Osteoblast (primary cell): Measurements from ENCODE around the gene SLC10A6. TPM values are rescaled to one million over a fixed set of nuclear protein-coding genes. Genes with fewer than 3 reads are reported as not detected.
A peak's percentile ranks its signal among the peaks of the same experiment; 100 is the strongest.

Source experiments
- DNase-seq: peaks from one replicate; pipeline ENCODE4 v3.0.0; 2011; ENCODE audit warnings: low spot score, mixed read lengths; ENCODE audit not compliant: insufficient read length; ENCODE audit errors: missing footprints
- H2AFZ ChIP-seq: 2 replicates; pipeline ENCODE4 v1.6.0; 2011; ENCODE audit warnings: mild to moderate bottlenecking, low read length
- H3K27ac ChIP-seq: 2 replicates; pipeline ENCODE4 v1.5.1; 2011; ENCODE audit warnings: mild to moderate bottlenecking, low read depth, low read length, moderate library complexity
- H3K27me3 ChIP-seq: 2 replicates; pipeline ENCODE4 v1.6.0; 2012; ENCODE audit warnings: mild to moderate bottlenecking, control low read depth, inconsistent platforms, low read length, moderate library complexity; ENCODE audit not compliant: insufficient read depth
- H3K36me3 ChIP-seq: 2 replicates; pipeline ENCODE4 v1.5.1; 2011; ENCODE audit warnings: mild to moderate bottlenecking, low read length, control low read depth, moderate library complexity; ENCODE audit not compliant: insufficient read depth
- H3K4me1 ChIP-seq: 2 replicates; pipeline ENCODE4 v1.5.1; 2011; ENCODE audit warnings: mild to moderate bottlenecking, low read length, control low read depth, moderate library complexity; ENCODE audit not compliant: insufficient read depth
- H3K4me2 ChIP-seq: 2 replicates; pipeline ENCODE4 v1.6.0; 2011; ENCODE audit warnings: mild to moderate bottlenecking, low read length; ENCODE audit not compliant: insufficient read depth
- H3K4me3 ChIP-seq: fragments of 200-600 bp; sonication (generic); 3 replicates; pipeline ENCODE4 v1.5.1; 2012; ENCODE audit warnings: mild to moderate bottlenecking, low read length, inconsistent platforms; ENCODE audit not compliant: insufficient read depth
- H3K79me2 ChIP-seq: 2 replicates; pipeline ENCODE4 v1.6.0; 2012; ENCODE audit warnings: mild to moderate bottlenecking, low read length, control low read depth, inconsistent platforms; ENCODE audit not compliant: insufficient read depth
- H3K9me3 ChIP-seq: 2 replicates; pipeline ENCODE4 v1.5.1; 2011; ENCODE audit warnings: low read depth, low read length, control low read depth
- H4K20me1 ChIP-seq: 2 replicates; pipeline ENCODE4 v1.6.0; 2012; ENCODE audit warnings: mild to moderate bottlenecking, low read length, control low read depth; ENCODE audit not compliant: insufficient read depth
- CTCF ChIP-seq: IDR thresholded peaks from 2 replicates; pipeline ENCODE4 v1.5.1; 2011; ENCODE audit warnings: mild to moderate bottlenecking, low read depth, low read length, moderate library complexity; ENCODE audit errors: extremely low read depth
- total RNA-seq: library from RNA; depleted of rRNA; stranded (reverse); fragments of >200 nt; gene quantifications from 2 replicates; pipeline ENCODE4 v1.2.3, GENCODE V29; 2012

The SLC10A6 gene
- total RNA-seq, 1 donor, result not detected

- no peak for DNase-seq
- no peaks in the 10 kb centered on the region for H3K79me2 ChIP-seq
- no peaks in the 10 kb centered on the region for H3K9me3 ChIP-seq
- no peak for TF ChIP-seq CTCF
- no peak overlapping the region for H3K4me3 ChIP-seq
- no peak overlapping the region for H2AFZ ChIP-seq
- peaks cover 12% of the 10 kb centered on the region for H3K4me1 ChIP-seq
- H3K27me3 ChIP-seq, result no peaks in the 10 kb centered on the region
- no peaks in the 10 kb centered on the region for H4K20me1 ChIP-seq
- no peak overlapping the region for H3K27ac ChIP-seq
- no peak overlapping the region for H3K4me2 ChIP-seq
- no peaks in the 10 kb centered on the region for H3K36me3 ChIP-seq
Measured at GRCh38 chr4:86834901-86835300, 14.3 kb downstream of the SLC10A6 start.

- Histone ChIP-seq H2AFZ (no peak overlapping the region), H3K27ac (no peak overlapping the region), H3K4me3 (no peak overlapping the region), H3K4me2 (no peak overlapping the region), H3K9me3 (no peaks in the 10 kb centered on the region), H3K79me2 (no peaks in the 10 kb centered on the region), H3K4me1 (peaks cover 12% of the 10 kb centered on the region), H3K36me3 (no peaks in the 10 kb centered on the region), H4K20me1 (no peaks in the 10 kb centered on the region), H3K27me3 (no peaks in the 10 kb centered on the region)
- no peak for TF ChIP-seq CTCF
- no peak for DNase-seq
Measured at GRCh38 chr4:86833615-86834014, 15.6 kb downstream of the SLC10A6 start.

- DNase-seq, result no peak
- Histone ChIP-seq H3K9me3 (no peaks in the 10 kb centered on the region), H3K4me3 (no peak overlapping the region), H4K20me1 (no peaks in the 10 kb centered on the region), H3K79me2 (no peaks in the 10 kb centered on the region), H3K36me3 (no peaks in the 10 kb centered on the region), H3K27me3 (no peaks in the 10 kb centered on the region), H2AFZ (peak overlapping the region; percentile 80), H3K4me1 (peaks cover 12% of the 10 kb centered on the region), H3K4me2 (peak overlapping the region; percentile 68), H3K27ac (peak overlapping the region; percentile 38)
- TF ChIP-seq CTCF, result no peak
Measured at GRCh38 chr4:86831262-86832130, 17.7 kb downstream of the SLC10A6 start.

GRCh38 chr4:86825511-86825910, 23.7 kb downstream of the SLC10A6 start:
- H3K27me3 ChIP-seq, result no peaks in the 10 kb centered on the region
- no peak for DNase-seq
- no peak overlapping the region for H2AFZ ChIP-seq
- H3K79me2 ChIP-seq, result no peaks in the 10 kb centered on the region
- H4K20me1 ChIP-seq, result no peaks in the 10 kb centered on the region
- no peak overlapping the region for H3K27ac ChIP-seq
- no peaks in the 10 kb centered on the region for H3K36me3 ChIP-seq
- no peaks in the 10 kb centered on the region for H3K4me1 ChIP-seq
- H3K4me2 ChIP-seq, result no peak overlapping the region
- H3K4me3 ChIP-seq, result no peak overlapping the region
- no peak for TF ChIP-seq CTCF
- no peaks in the 10 kb centered on the region for H3K9me3 ChIP-seq
